HepG2 (cell line): ENCODE results near the gene NIPAL3. TPM values are rescaled to one million over a fixed set of nuclear protein-coding genes. Genes with fewer than 3 reads are reported as not detected.
A peak's percentile ranks its signal among the peaks of the same experiment; 100 is the strongest.

Source experiments
- ATAC-seq: fragments of 200-7000 bp; cut with Tn5 transposase; 3 replicates; pipeline ENCODE4 v1.9.1; 2020; ENCODE audit warnings: mild to moderate bottlenecking, moderate library complexity
- BruUV-seq: library from RNA; stranded (reverse); fragments of 400-500 nt; replicated peaks from 2 replicates; lab custom pipeline; 2021; lab: Mats Ljungman, UMichigan
- CTCF ChIA-PET: fragments of 300-600 bp; formaldehyde crosslinking; extraction: SDS; loops from one replicate; lab custom pipeline; 2021; ENCODE audit warnings: low total read pairs, inconsistent platforms, low intra/inter-chr PET ratio; lab: Yijun Ruan, JAX
- POLR2A ChIA-PET: fragments of 350-600 bp; sonication (Branson Sonifier 250); formaldehyde crosslinking; loops from one replicate; lab custom pipeline; 2020; ENCODE audit warnings: antibody characterized with exemption, inconsistent platforms; lab: Yijun Ruan, JAX
- DNase-seq: peaks from one replicate; pipeline ENCODE4 v3.0.0-alpha.2; 2015; ENCODE audit warnings: low spot score
- FAIRE-seq: peaks from 3 replicates; lab custom pipeline; 2011; peaks lifted over from hg19 to GRCh38; lab: Jason Lieb, UNC
- H2AFZ ChIP-seq: one replicate; pipeline ENCODE4 v1.6.1; 2011; ENCODE audit warnings: low read length, inconsistent platforms
- H3K27ac ChIP-seq: fragments of 300-600 bp; 3 replicates; pipeline ENCODE4 v1.8.0; 2011; ENCODE audit warnings: mixed run types, mild to moderate bottlenecking, mixed read lengths, low read length, inconsistent platforms; ENCODE audit not compliant: insufficient read depth; ENCODE audit errors: extremely low read length
- H3K27me3 ChIP-seq, 2 experiments: fragments of 200-600 bp in 1 of 2; 2 replicates in 1 of 2; 3 replicates in 1 of 2; pipeline versions ENCODE4 v1.6.0 to v1.8.0; 2011; ENCODE audit warnings: low read length in 2 of 2, mild to moderate bottlenecking in 2 of 2, moderate library complexity in 2 of 2, inconsistent platforms in 1 of 2; ENCODE audit not compliant: insufficient read depth in 2 of 2, control insufficient read depth in 1 of 2
- H3K36me3 ChIP-seq, 2 experiments: fragments of 200-600 bp in 1 of 2; replicated peaks in 1 of 2; 2 replicates in 1 of 2; 3 replicates in 1 of 2; pipeline versions ENCODE4 v1.5.1 to v1.8.0; 2011; ENCODE audit warnings: low read length in 2 of 2, inconsistent platforms in 1 of 2; ENCODE audit not compliant: insufficient read depth in 2 of 2, control insufficient read depth in 1 of 2
- H3K4me1 ChIP-seq: 2 replicates; pipeline ENCODE4 v1.5.1; 2012; ENCODE audit warnings: low read length, inconsistent platforms; ENCODE audit not compliant: insufficient read depth
- H3K4me2 ChIP-seq: 2 replicates; pipeline ENCODE4 v1.6.0; 2011; ENCODE audit warnings: low read depth, low read length, inconsistent platforms
- H3K4me3 ChIP-seq, 3 experiments: fragments of 200-600 bp in 1 of 3; sonication (generic), shearing (Covaris generic) in 1 of 3; replicated peaks in 1 of 3; 2 replicates each; pipeline ENCODE4 v1.5.1; 2011 to 2016; ENCODE audit warnings: low read length in 3 of 3, inconsistent platforms in 2 of 3, low read depth in 2 of 3, mild to moderate bottlenecking in 2 of 3, control low read depth in 1 of 3, mixed read lengths in 1 of 3; ENCODE audit not compliant: insufficient read depth in 1 of 3
- H3K79me2 ChIP-seq: one replicate; pipeline ENCODE4 v1.6.1; 2011; ENCODE audit warnings: low read length, inconsistent platforms; ENCODE audit not compliant: insufficient read depth
- H3K9ac ChIP-seq: 2 replicates; pipeline ENCODE4 v1.6.0; 2011; ENCODE audit warnings: mild to moderate bottlenecking, low read depth, low read length, inconsistent platforms; ENCODE audit not compliant: insufficient read depth
- H3K9me3 ChIP-seq: 2 replicates; pipeline ENCODE4 v1.5.1; 2012; ENCODE audit warnings: mild to moderate bottlenecking, low read length
- H4K20me1 ChIP-seq: 2 replicates; pipeline ENCODE4 v1.6.0; 2011; ENCODE audit warnings: inconsistent platforms, mild to moderate bottlenecking, low read length, moderate library complexity; ENCODE audit not compliant: insufficient read depth
- BORCS8-MEF2B ChIP-seq: sonication (generic); formaldehyde crosslinking; IDR thresholded peaks from 2 replicates; pipeline ENCODE4 v1.8.0; 2022; ENCODE audit warnings: mild to moderate bottlenecking, missing genetic modification reagents
- CEBPB ChIP-seq: IDR thresholded peaks from 2 replicates; pipeline ENCODE4 v1.6.1; 2011; ENCODE audit warnings: low read depth, low read length, improper control_type of control experiment, borderline replicate concordance
- TOE1 ChIP-seq: sonication (generic); formaldehyde crosslinking; IDR thresholded peaks from 2 replicates; pipeline ENCODE4 v1.4.0; 2020; ENCODE audit warnings: mild to moderate bottlenecking, missing genetic modification reagents
- ZNF460 ChIP-seq: sonication (generic); formaldehyde crosslinking; IDR thresholded peaks from 2 replicates; pipeline ENCODE4 v1.5.1; 2020; ENCODE audit warnings: missing genetic modification reagents, mild to moderate bottlenecking, borderline replicate concordance
- ZNF644 ChIP-seq: IDR thresholded peaks from 2 replicates; pipeline ENCODE4 v1.6.1; 2016; ENCODE audit warnings: low read depth
- WGBS: methylation state at CpG from one replicate; pipeline ENCODE4 v1.1.6; 2017; ENCODE audit warnings: low lambda C conversion rate; 5-methylcytosine and 5-hydroxymethylcytosine counted together
- in situ Hi-C: cut with HindIII; loops from 2 replicates; pipeline ENCODE4 v1.10.0; 2017; ENCODE audit warnings: low pct_unique_long_range_greater_than_20kb; ENCODE audit not compliant: extremely low pct_ligation_motif_present
- intact Hi-C: fragments of 100-400 bp; cut with micrococcal nuclease; formaldehyde crosslinking; loops from one replicate; pipeline ENCODE4 v1.10.0; 2022; ENCODE audit not compliant: unreplicated experiment
- polyA plus RNA-seq, 8 experiments: library from polyadenylated mRNA; depleted of rRNA in 3 of 8; stranded (reverse) in 7 of 8; unstranded in 1 of 8; fragments of >200 nt; fragmentation: Illumina TruSeq in 4 of 8; extraction: Trizol in 4 of 8; gene quantifications; 2 replicates each; pipeline versions ENCODE4 v1.2.1 to v1.2.3, GENCODE V29; 2011 to 2016; ENCODE audit warnings: low read depth in 4 of 8, missing spikeins in 1 of 8, mixed read lengths in 1 of 8; ENCODE audit not compliant: insufficient read depth in 1 of 8
- total RNA-seq, 5 experiments: library from RNA; depleted of rRNA; stranded (reverse); fragments of >200 nt; fragmentation: Illumina TruSeq; extraction: Trizol; gene quantifications; 2 replicates each; pipeline ENCODE4 v1.2.3, GENCODE V29; 2016; ENCODE audit warnings: low read depth in 1 of 5

Gene NIPAL3
- total and polyA plus RNA-seq, 2 of the 13 experiments (the other 11 are each of a cell fraction or from before 2014, with no cell fraction given) = 5.6 to 8.6 TPM

DNA sequence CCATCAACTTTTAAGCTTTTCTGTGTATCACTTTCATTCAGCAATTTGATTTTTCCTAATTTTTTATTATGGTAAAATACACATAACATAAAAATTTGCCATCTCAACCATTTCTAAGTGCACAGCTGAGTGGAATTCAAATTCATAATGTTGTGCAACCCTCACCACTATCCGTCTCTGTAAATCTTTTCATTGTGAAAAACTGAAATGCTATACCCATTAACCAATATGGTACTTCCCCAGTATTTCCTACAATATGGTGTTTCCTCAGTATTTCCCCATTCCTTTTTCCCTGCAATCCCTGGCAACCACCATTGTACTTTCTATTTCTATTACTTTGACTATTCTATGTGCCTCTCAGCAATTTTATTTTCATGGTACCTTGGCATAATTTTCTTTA, 8.8 kb upstream of the NIPAL3 start:
- no peak for DNase-seq
- H3K4me1 ChIP-seq = peaks cover 13% of the 10 kb centered on the region
- intact Hi-C loops = no loop called here
- H3K4me2 ChIP-seq = no peak overlapping the region
- no peak for FAIRE-seq
- ChIA-PET POLR2A (no interaction called here), CTCF (no interaction called here)
- TF ChIP-seq CEBPB = peak; percentile 51
- TF ChIP-seq BORCS8-MEF2B (CRISPR knock-in tag) = no peak
- H3K27me3 ChIP-seq = no peaks in the 10 kb centered on the region
- in situ Hi-C loops = no loop called here
- no peaks in the 10 kb centered on the region for H4K20me1 ChIP-seq
- no peak overlapping the region for H3K27ac ChIP-seq
- H3K79me2 ChIP-seq = no peaks in the 10 kb centered on the region
- no TSS peak for BruUV-seq
- no peaks in the 10 kb centered on the region for H3K36me3 ChIP-seq
- H2AFZ ChIP-seq = no peak overlapping the region
- no peak overlapping the region for H3K4me3 ChIP-seq
- WGBS = 89% methylated on average over 1 of the region's 1 CpG
- H3K9ac ChIP-seq = no peak overlapping the region
- no peak for ATAC-seq
- H3K9me3 ChIP-seq = no peaks in the 10 kb centered on the region

DNA sequence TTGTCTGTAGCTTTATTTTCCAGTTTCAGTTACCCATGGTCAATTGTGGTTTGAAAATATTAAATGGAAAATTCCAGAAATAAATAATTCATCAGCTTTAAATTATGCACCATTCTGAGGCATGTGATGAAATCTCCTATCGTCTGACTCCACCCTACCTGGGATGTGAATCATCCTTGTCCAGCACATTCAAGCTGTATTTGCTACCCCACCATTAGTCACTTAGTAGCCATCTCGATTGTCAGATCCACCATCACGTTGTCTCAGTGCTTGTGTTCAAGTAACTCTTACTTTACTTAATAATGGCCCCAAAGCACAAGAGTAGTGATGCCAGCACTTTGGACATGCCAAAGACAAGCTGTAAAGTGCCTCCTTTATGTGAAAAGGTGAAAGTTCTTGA, 6.1 kb upstream of the NIPAL3 start:
- no peak overlapping the region for H3K4me3 ChIP-seq
- no peak for DNase-seq
- no peaks in the 10 kb centered on the region for H3K9me3 ChIP-seq
- no peak overlapping the region for H3K4me2 ChIP-seq
- no peak overlapping the region for H3K9ac ChIP-seq
- FAIRE-seq = no peak
- no peak for TF ChIP-seq ZNF644 (CRISPR knock-in tag)
- no peak for TF ChIP-seq ZNF460
- no peak for TF ChIP-seq TOE1 (CRISPR knock-in tag)
- WGBS = 68% methylated on average over 3 of the region's 3 CpGs
- intact Hi-C loops = no loop called here
- ChIA-PET CTCF (no interaction called here), POLR2A (no interaction called here)
- H2AFZ ChIP-seq = no peak overlapping the region
- H3K4me1 ChIP-seq = peaks cover 26% of the 10 kb centered on the region
- H3K79me2 ChIP-seq = no peaks in the 10 kb centered on the region
- in situ Hi-C loops = no loop called here
- ATAC-seq = no peak
- no peaks in the 10 kb centered on the region; a peak in 1 of 5 replicates for H3K27me3 ChIP-seq
- H4K20me1 ChIP-seq = no peaks in the 10 kb centered on the region
- BruUV-seq = no TSS peak
- H3K27ac ChIP-seq = no peak overlapping the region
- H3K36me3 ChIP-seq = no peaks in the 10 kb centered on the region
